Kidney (tissue), 22 donors: ENCODE measurements around the gene KRT31. TPM values are rescaled to one million over a fixed set of nuclear protein-coding genes. Genes with fewer than 3 reads are reported as not detected.

Experiments used
- DNase-seq, 5 donors: peaks; one replicate each; pipeline ENCODE4 v3.0.0-alpha.2; 2013 to 2020
- FAIRE-seq: peaks from 2 replicates; lab custom pipeline; 2012; peaks lifted over from hg19 to GRCh38; lab: Jason Lieb, UNC
- H3K27ac ChIP-seq, 2 donors: one replicate each; pipeline ENCODE4 v1.7.0; 2013; ENCODE audit warnings: low read depth in 2 of 2, low read length in 2 of 2, inconsistent platforms in 1 of 2
- H3K27me3 ChIP-seq: one replicate; pipeline ENCODE4 v1.7.1; 2013; ENCODE audit warnings: low read length, inconsistent platforms; ENCODE audit not compliant: control insufficient read depth, insufficient read depth
- H3K36me3 ChIP-seq, 3 donors: one replicate each; pipeline versions ENCODE4 v1.7.0 to v1.7.1; 2013; ENCODE audit warnings: low read length in 3 of 3, control low read depth in 1 of 3, inconsistent platforms in 1 of 3; ENCODE audit not compliant: insufficient read depth in 3 of 3, control insufficient read depth in 2 of 3
- H3K4me1 ChIP-seq, 3 donors: one replicate each; pipeline versions ENCODE4 v1.7.0 to v1.7.1; 2013; ENCODE audit warnings: low read length in 3 of 3, inconsistent platforms in 1 of 3, low read depth in 1 of 3; ENCODE audit not compliant: control insufficient read depth in 2 of 3, insufficient read depth in 2 of 3
- H3K4me3 ChIP-seq, 3 donors: one replicate each; pipeline versions ENCODE4 v1.7.0 to v1.8.1; 2013; ENCODE audit warnings: low read length in 3 of 3, control low read depth in 1 of 3, inconsistent platforms in 1 of 3
- H3K9ac ChIP-seq, 3 donors: one replicate each; pipeline versions ENCODE4 v1.7.0 to v1.7.1; 2013; ENCODE audit warnings: low read length in 3 of 3, control low read depth in 1 of 3, inconsistent platforms in 1 of 3
- H3K9me3 ChIP-seq, 3 donors: one replicate each; pipeline versions ENCODE4 v1.7.0 to v1.7.1; 2013; ENCODE audit warnings: low read length in 3 of 3, control low read depth in 1 of 3, inconsistent platforms in 1 of 3; ENCODE audit not compliant: control insufficient read depth in 2 of 3, insufficient read depth in 1 of 3
- CTCF ChIP-seq: IDR thresholded peaks from 3 replicates; pipeline ENCODE4 v1.5.1; 2012; ENCODE audit warnings: mild to moderate bottlenecking, moderate library complexity, borderline replicate concordance; ENCODE audit not compliant: insufficient read depth; ENCODE audit errors: extremely low read depth
- intact Hi-C: fragments of 100-400 bp; cut with DNase I; formaldehyde crosslinking; loops from one replicate; pipeline ENCODE4 v1.11.1; 2022
- long read RNA-seq, 10 donors: library from polyadenylated mRNA in 1 of 10; unstranded in 1 of 10; transcript quantifications; one replicate each; pipeline ENCODE4 v2.0.0 and lab custom pipeline, GENCODE V29; 2021 to 2026
- polyA plus RNA-seq: library from polyadenylated mRNA; stranded (reverse); fragments of 350-450 nt; fragmentation: Illumina TruSeq; extraction: RNeasy Lipid Tissue Mini Kit (QIAGEN cat#74804); gene quantifications from one replicate; pipeline ENCODE4 v1.2.3, GENCODE V29; 2014; ENCODE audit warnings: low read depth, low replicate concordance; ENCODE audit not compliant: insufficient read depth
- total RNA-seq: library from RNA; stranded (reverse); fragmentation: NEBNext Ultra II Directional; extraction: Animal tissue kit (Norgen Biotek cat#: 25700); gene quantifications from one replicate; pipeline ENCODE4 v1.2.1, GENCODE V29; 2021
- donor health status: control.
- donor health status: control.
- donor health status: control.
- donor health status: control.
- donor health status: control.
- donor health status: DM: yes; HTN: yes; CAD: no.
- donor health status: Normal renal cell carcinoma (clear cell type).

KRT31 gene
- not detected for total RNA-seq
- polyA plus RNA-seq = not detected
- long read RNA-seq, donor 1 = 0 reads
- long read RNA-seq, donor 2 = 0 reads
- long read RNA-seq, donor 3 = 0 reads
- long read RNA-seq, donor 4 = 0 reads
- long read RNA-seq, donor 5 = 0 reads
- long read RNA-seq, donor 6 = 0 reads
- long read RNA-seq, donor 7 = 0 reads
- long read RNA-seq, donor 8 = 0 reads
- long read RNA-seq, donor 9 = 0 reads
- long read RNA-seq, donor 10 = 0 reads

- DNase-seq (no peak), FAIRE-seq (no peak)
- H3K9me3 ChIP-seq = no peaks in the 10 kb centered on the region
- no peak within 1 kb of the TSS for H3K27ac ChIP-seq
- H3K4me1 ChIP-seq = peaks cover 0 to 3% (median 0%) of the 10 kb centered on the region in 3 donors
- no peak for TF ChIP-seq CTCF
- H3K4me3 ChIP-seq = no peak within 1 kb of the TSS
- intact Hi-C loops = no loop called here
- no peak within 1 kb of the TSS for H3K9ac ChIP-seq
- no peaks in the 10 kb centered on the region for H3K36me3 ChIP-seq
- H3K27me3 ChIP-seq = no peaks in the 10 kb centered on the region
These were observed at the start of gene KRT31 for GRCh38 chr17:41396996-41397660. TSS of gene KRT31 (minus strand) at chr17:41397608. CDS start at chr17:41397539, 69 bp downstream.

GRCh38 chr17:41446806-41447205 is 49.4 kb upstream of the KRT31 start:
- Histone ChIP-seq H3K4me3 (no peak overlapping the region), H3K36me3 (no peaks in the 10 kb centered on the region), H3K4me1 (no peaks in the 10 kb centered on the region), H3K27me3 (no peaks in the 10 kb centered on the region), H3K9ac (no peak overlapping the region), H3K27ac (no peak overlapping the region), H3K9me3 (no peaks in the 10 kb centered on the region)
- intact Hi-C loops = no loop called here
- FAIRE-seq (no peak), DNase-seq (no peak)
- TF ChIP-seq CTCF = no peak

- H3K27me3 ChIP-seq = no peaks in the 10 kb centered on the region
- intact Hi-C loops = no loop called here
- DNase-seq (no peak), FAIRE-seq (no peak)
- no peak overlapping the region for H3K27ac ChIP-seq
- H3K9me3 ChIP-seq = no peaks in the 10 kb centered on the region
- H3K4me3 ChIP-seq = no peak overlapping the region
- no peak overlapping the region for H3K9ac ChIP-seq
- H3K4me1 ChIP-seq = no peaks in the 10 kb centered on the region
- H3K36me3 ChIP-seq = no peaks in the 10 kb centered on the region
- TF ChIP-seq CTCF = no peak
These were observed 47.2 kb upstream of the KRT31 start for GRCh38 chr17:41444640-41445039.
